CD4-positive, alpha-beta T cell (primary cell): ENCODE data around the gene YPEL5. TPM values are rescaled to one million over a fixed set of nuclear protein-coding genes. Genes with fewer than 3 reads are reported as not detected.

Experiments used
- ATAC-seq: fragments of 200-7000 bp; cut with Tn5 transposase; one replicate; pipeline ENCODE4 v1.10.0; 2022; ENCODE audit warnings: mild to moderate bottlenecking; ENCODE audit not compliant: poor library complexity
- CTCF ChIA-PET: fragments of 350-600 bp; sonication (Branson Sonifier 250); formaldehyde crosslinking; loops from one replicate; lab custom pipeline; 2021; ENCODE audit warnings: antibody characterized with exemption, inconsistent platforms; lab: Charles Lee
- POLR2A ChIA-PET: fragments of 350-600 bp; sonication (Branson Sonifier 250); formaldehyde crosslinking; loops from one replicate; lab custom pipeline; 2021; ENCODE audit warnings: antibody characterized with exemption, inconsistent platforms; lab: Charles Lee
- DNase-seq, 14 experiments: peaks; one replicate each; pipeline ENCODE4 v3.0.0-alpha.2; 2013 to 2020; ENCODE audit warnings: mixed read lengths in 2 of 14
- H3K27ac ChIP-seq, 2 donors: one replicate each; pipeline versions ENCODE4 v1.5.1 to v1.7.0; 2013; ENCODE audit warnings: low read length in 2 of 2, low read depth in 1 of 2, mild to moderate bottlenecking in 1 of 2
- H3K27me3 ChIP-seq, 2 experiments: 1 replicate in 1 of 2; 2 replicates in 1 of 2; pipeline versions ENCODE4 v1.6.1 to v1.7.0; 2013; ENCODE audit warnings: low read length in 2 of 2, control low read depth in 1 of 2, mild to moderate bottlenecking in 1 of 2, moderate library complexity in 1 of 2; ENCODE audit not compliant: insufficient read depth in 2 of 2, control insufficient read depth in 1 of 2
- H3K36me3 ChIP-seq: one replicate; pipeline ENCODE4 v1.6.1; 2013; ENCODE audit warnings: low read length, control low read depth; ENCODE audit not compliant: insufficient read depth
- H3K4me1 ChIP-seq: one replicate; pipeline ENCODE4 v1.6.1; 2013; ENCODE audit warnings: low read length, control low read depth; ENCODE audit not compliant: insufficient read depth
- H3K4me3 ChIP-seq: one replicate; pipeline ENCODE4 v1.5.1; 2013; ENCODE audit warnings: mild to moderate bottlenecking, low read length, moderate library complexity
- H3K9me3 ChIP-seq, 2 experiments: 1 replicate in 1 of 2; 2 replicates in 1 of 2; pipeline versions ENCODE4 v1.6.1 to v1.7.0; 2013; ENCODE audit warnings: low read length in 2 of 2, mild to moderate bottlenecking in 2 of 2, control low read depth in 1 of 2, moderate library complexity in 1 of 2; ENCODE audit not compliant: control insufficient read depth in 1 of 2, insufficient read depth in 1 of 2
- H3K27ac Mint-ChIP-seq: one replicate; pipeline ENCODE4 v1.8.0; 2020; ENCODE audit warnings: mixed read lengths
- H3K27me3 Mint-ChIP-seq: one replicate; pipeline ENCODE4 v1.8.0; 2021; ENCODE audit warnings: mixed read lengths
- H3K36me3 Mint-ChIP-seq: one replicate; pipeline ENCODE4 v1.8.0; 2021; ENCODE audit warnings: low read depth, mixed read lengths
- H3K4me1 Mint-ChIP-seq: one replicate; pipeline ENCODE4 v1.8.0; 2021; ENCODE audit warnings: low read depth, mixed read lengths
- H3K4me3 Mint-ChIP-seq: one replicate; pipeline ENCODE4 v1.8.0; 2020; ENCODE audit warnings: mild to moderate bottlenecking, mixed read lengths
- H3K9me3 Mint-ChIP-seq: one replicate; pipeline ENCODE4 v1.8.0; 2020; ENCODE audit warnings: mixed read lengths
- intact Hi-C, 2 experiments: fragments of 100-400 bp; cut with DNase I in 1 of 2; cut with micrococcal nuclease in 1 of 2; formaldehyde crosslinking; loops; one replicate each; pipeline versions ENCODE4 v1.15.1 to v1.9.0; 2023 to 2025; cut with DNase I, micrococcal nuclease
- total RNA-seq, 174 experiments: library from RNA in 2 of 174; stranded (reverse) in 2 of 174; gene quantifications; one replicate each; pipeline ENCODE4 v1.2.3 and lab custom pipeline; 2021 to 2026
- TF ChIP-seq, protein P1 (sequence below): fragments of 200-600 bp; IDR thresholded peaks from one replicate; pipeline ENCODE4 v1.8.0; 2022; ENCODE audit warnings: antibody characterized with exemption, mild to moderate bottlenecking

Gene YPEL5
- total RNA-seq, 2 experiments from 2014 or later, result 932 to 972 TPM

DNA sequence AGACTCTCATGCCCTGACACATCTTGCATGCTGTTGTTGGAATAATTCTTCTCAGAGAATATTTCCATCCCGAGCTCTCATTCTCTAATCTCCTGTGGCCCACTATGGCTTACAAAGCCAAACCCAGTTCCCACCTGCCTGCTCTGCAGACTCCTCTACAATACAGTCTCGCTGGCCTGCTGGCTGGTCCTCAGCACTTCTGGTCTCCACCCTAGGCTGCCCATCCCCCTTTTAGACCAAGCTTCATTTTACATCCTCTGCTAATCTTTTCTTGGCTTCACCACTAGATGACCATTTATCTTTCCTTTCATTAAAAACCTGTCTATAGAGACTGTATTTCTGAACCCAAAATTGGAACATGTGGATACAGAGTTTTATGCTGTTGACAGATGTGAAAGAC lies 42.5 kb upstream of the YPEL5 start:
- Histone ChIP-seq H3K36me3 (no peaks in the 10 kb centered on the region), H3K27me3 (peaks cover 0 to 4% of the 10 kb centered on the region in 2 experiments), H3K9me3 (no peaks in the 10 kb centered on the region), H3K27ac (no peak overlapping the region), H3K4me3 (no peak overlapping the region), H3K4me1 (no peaks in the 10 kb centered on the region)
- TF ChIP-seq, protein P1, sequence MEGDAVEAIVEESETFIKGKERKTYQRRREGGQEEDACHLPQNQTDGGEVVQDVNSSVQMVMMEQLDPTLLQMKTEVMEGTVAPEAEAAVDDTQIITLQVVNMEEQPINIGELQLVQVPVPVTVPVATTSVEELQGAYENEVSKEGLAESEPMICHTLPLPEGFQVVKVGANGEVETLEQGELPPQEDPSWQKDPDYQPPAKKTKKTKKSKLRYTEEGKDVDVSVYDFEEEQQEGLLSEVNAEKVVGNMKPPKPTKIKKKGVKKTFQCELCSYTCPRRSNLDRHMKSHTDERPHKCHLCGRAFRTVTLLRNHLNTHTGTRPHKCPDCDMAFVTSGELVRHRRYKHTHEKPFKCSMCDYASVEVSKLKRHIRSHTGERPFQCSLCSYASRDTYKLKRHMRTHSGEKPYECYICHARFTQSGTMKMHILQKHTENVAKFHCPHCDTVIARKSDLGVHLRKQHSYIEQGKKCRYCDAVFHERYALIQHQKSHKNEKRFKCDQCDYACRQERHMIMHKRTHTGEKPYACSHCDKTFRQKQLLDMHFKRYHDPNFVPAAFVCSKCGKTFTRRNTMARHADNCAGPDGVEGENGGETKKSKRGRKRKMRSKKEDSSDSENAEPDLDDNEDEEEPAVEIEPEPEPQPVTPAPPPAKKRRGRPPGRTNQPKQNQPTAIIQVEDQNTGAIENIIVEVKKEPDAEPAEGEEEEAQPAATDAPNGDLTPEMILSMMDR, result no peak
- no peaks in the 10 kb centered on the region for H3K36me3 Mint-ChIP-seq
- intact Hi-C loops, result no loop called here
- H3K4me3 Mint-ChIP-seq, result no peak overlapping the region
- ATAC-seq (no peak), DNase-seq (no peak)
- no peaks in the 10 kb centered on the region for H3K4me1 Mint-ChIP-seq
- H3K27ac Mint-ChIP-seq, result no peak overlapping the region
- ChIA-PET POLR2A (no interaction called here), CTCF (no interaction called here)
- peaks cover 22% of the 10 kb centered on the region for H3K27me3 Mint-ChIP-seq
- H3K9me3 Mint-ChIP-seq, result no peaks in the 10 kb centered on the region

DNA sequence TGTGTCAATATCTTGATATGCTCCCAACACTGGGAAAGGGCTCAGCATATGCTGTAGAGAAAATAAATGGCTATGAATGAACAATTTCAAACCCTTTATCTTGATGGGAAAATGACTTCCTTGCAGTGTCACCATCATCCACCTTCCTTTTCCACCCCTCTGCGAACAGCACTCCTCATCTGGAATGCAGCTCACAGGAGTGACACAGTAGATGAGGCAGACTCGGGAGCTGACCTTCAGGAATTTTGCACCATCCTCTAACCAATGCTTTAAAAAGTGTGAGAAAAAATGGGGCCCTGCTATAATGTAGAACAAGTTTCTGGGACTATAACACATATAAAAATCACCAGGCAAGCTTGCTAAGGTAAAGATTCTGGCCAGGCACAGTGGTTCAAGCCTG lies 41.3 kb upstream of the YPEL5 start:
- Histone ChIP-seq H3K4me1 (no peaks in the 10 kb centered on the region), H3K36me3 (no peaks in the 10 kb centered on the region), H3K27me3 (peaks cover 0 to 4% of the 10 kb centered on the region in 2 experiments), H3K27ac (no peak overlapping the region), H3K4me3 (no peak overlapping the region), H3K9me3 (no peaks in the 10 kb centered on the region)
- Mint-ChIP-seq H3K36me3 (no peaks in the 10 kb centered on the region), H3K4me1 (no peaks in the 10 kb centered on the region), H3K4me3 (no peak overlapping the region), H3K27ac (no peak overlapping the region), H3K27me3 (peaks cover 22% of the 10 kb centered on the region), H3K9me3 (no peaks in the 10 kb centered on the region)
- POLR2A ChIA-PET, result no interaction called here
- intact Hi-C loops, result no loop called here
- TF ChIP-seq, protein P1, result no peak
- DNase-seq (no peak), ATAC-seq (no peak)
- CTCF ChIA-PET, result no interaction called here

DNA sequence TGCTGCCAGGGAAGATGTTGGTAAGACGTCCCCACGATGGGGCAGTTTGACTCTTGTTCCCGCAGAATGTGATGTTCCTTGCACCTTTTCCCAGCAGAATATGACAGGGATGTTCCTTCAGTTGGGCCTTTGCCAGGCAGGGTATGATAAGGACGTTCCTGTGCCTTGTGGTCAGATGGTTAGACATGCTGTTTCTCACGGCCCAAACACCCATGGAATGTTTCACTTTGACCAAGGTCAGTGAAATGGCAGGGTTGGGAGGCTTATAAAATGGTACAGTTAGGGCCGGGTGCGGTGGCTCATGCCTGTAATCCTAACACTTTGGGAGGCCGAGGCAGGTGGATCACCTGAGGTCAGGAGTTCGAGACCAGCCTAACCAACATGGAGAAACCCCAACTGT lies 40.3 kb upstream of the YPEL5 start:
- Histone ChIP-seq H3K4me1 (no peaks in the 10 kb centered on the region), H3K27ac (no peak overlapping the region), H3K27me3 (peaks cover 0 to 4% of the 10 kb centered on the region in 2 experiments), H3K4me3 (no peak overlapping the region), H3K36me3 (no peaks in the 10 kb centered on the region), H3K9me3 (no peaks in the 10 kb centered on the region)
- Mint-ChIP-seq H3K4me1 (no peaks in the 10 kb centered on the region), H3K4me3 (no peak overlapping the region), H3K36me3 (no peaks in the 10 kb centered on the region), H3K9me3 (no peaks in the 10 kb centered on the region), H3K27ac (no peak overlapping the region), H3K27me3 (peaks cover 13% of the 10 kb centered on the region)
- DNase-seq (no peak), ATAC-seq (no peak)
- ChIA-PET CTCF (no interaction called here), POLR2A (no interaction called here)
- intact Hi-C loops, result no loop called here
- TF ChIP-seq, protein P1, result no peak
